Suprapubic skin (tissue), 3 donors: Measurements from ENCODE around the gene ACBD5.

Experiments used
- CTCF ChIP-seq, 2 donors: fragments of 200-600 bp in 1 of 2; fragments of 450-650 bp in 1 of 2; sonication (generic) in 1 of 2; IDR thresholded peaks; one replicate each; pipeline ENCODE4 v1.5.1; 2016 to 2019; ENCODE audit warnings: antibody characterized with exemption in 2 of 2, mild to moderate bottlenecking in 1 of 2, moderate library complexity in 1 of 2
- POLR2AphosphoS5 ChIP-seq, 3 donors: sonication (generic); formaldehyde crosslinking; IDR thresholded peaks; one replicate each; pipeline ENCODE4 v1.6.1; 2017; ENCODE audit warnings: antibody characterized with exemption in 3 of 3

- no peak for TF ChIP-seq CTCF (IDR thresholded peaks at IDR 0.05)
- no peak for TF ChIP-seq POLR2AphosphoS5 (IDR thresholded peaks at IDR 0.05)
Measured at GRCh38 chr10:27244976-27245375, 4.4 kb upstream of the ACBD5 start.
